ENCODE results near the gene IGLL5. TPM values are rescaled to one million over a fixed set of nuclear protein-coding genes. Genes with fewer than 3 reads are reported as not detected.

IGLL5 gene
- total RNA-seq, 3 donors from 2014 or later (not counting 1 experiment from before 2014, with no cell fraction given), result 0.38 to 124 (median 0.93) TPM

- no peak overlapping the region for H3K4me3 ChIP-seq (ENCODE audit: low read length)
- peaks cover 5% of the 10 kb centered on the region for H3K4me1 ChIP-seq (ENCODE audit: control insufficient read depth, insufficient read depth, low read length)
- Mint-ChIP-seq H3K4me3 (no peak overlapping the region), H3K9me3 (no peaks in the 10 kb centered on the region), H3K27ac (no peak overlapping the region), H3K4me1 (no peaks in the 10 kb centered on the region), H3K27me3 (ENCODE audit: low read depth in 2 of 2) (peaks cover 0 to 7% of the 10 kb centered on the region in 2 donors), H3K36me3 (no peaks in the 10 kb centered on the region)
- 91% methylated on average over 9 of the region's 9 CpGs for WGBS (ENCODE audit: insufficient coverage)
- no peak for ATAC-seq
- H3K27ac ChIP-seq (ENCODE audit: low read length), result no peak overlapping the region
- intact Hi-C loops (cut with micrococcal nuclease), result no loop called here
- H3K27me3 ChIP-seq (ENCODE audit: control insufficient read depth, insufficient read depth, low read length), result no peaks in the 10 kb centered on the region
- H3K9me3 ChIP-seq (ENCODE audit: control insufficient read depth, insufficient read depth, low read length), result no peaks in the 10 kb centered on the region
- H3K36me3 ChIP-seq (ENCODE audit: control insufficient read depth, insufficient read depth, low read length), result no peaks in the 10 kb centered on the region
- no peak for TF ChIP-seq CTCF (IDR thresholded peaks at IDR 0.05)
- DNase-seq, result no peak
Observed at GRCh38 chr22:22907551-22908494, 20.2 kb downstream of the IGLL5 start.

GRCh38 chr22:22908495-22908861 lies 20.9 kb downstream of the IGLL5 start:
- Mint-ChIP-seq H3K36me3 (no peaks in the 10 kb centered on the region), H3K4me1 (no peaks in the 10 kb centered on the region), H3K9me3 (no peaks in the 10 kb centered on the region), H3K4me3 (no peak overlapping the region), H3K27ac (no peak overlapping the region), H3K27me3 (ENCODE audit: low read depth in 2 of 2) (peaks cover 0 to 7% of the 10 kb centered on the region in 2 donors)
- WGBS (ENCODE audit: insufficient coverage), result 89% methylated on average over 3 of the region's 3 CpGs
- no peaks in the 10 kb centered on the region for H3K36me3 ChIP-seq (ENCODE audit: control insufficient read depth, insufficient read depth, low read length)
- H3K4me1 ChIP-seq (ENCODE audit: control insufficient read depth, insufficient read depth, low read length), result peaks cover 5% of the 10 kb centered on the region
- no peak for TF ChIP-seq CTCF (IDR thresholded peaks at IDR 0.05)
- no peaks in the 10 kb centered on the region for H3K27me3 ChIP-seq (ENCODE audit: control insufficient read depth, insufficient read depth, low read length)
- H3K4me3 ChIP-seq (ENCODE audit: low read length), result no peak overlapping the region
- ATAC-seq (no peak), DNase-seq (no peak)
- no peaks in the 10 kb centered on the region for H3K9me3 ChIP-seq (ENCODE audit: control insufficient read depth, insufficient read depth, low read length)
- intact Hi-C loops (cut with micrococcal nuclease), result no loop called here
- no peak overlapping the region for H3K27ac ChIP-seq (ENCODE audit: low read length)

GRCh38 chr22:22908941-22909604 lies 21.5 kb downstream of the IGLL5 start:
- Histone ChIP-seq H3K27me3 (ENCODE audit: control insufficient read depth, insufficient read depth, low read length) (no peaks in the 10 kb centered on the region), H3K4me3 (ENCODE audit: low read length) (no peak overlapping the region), H3K36me3 (ENCODE audit: control insufficient read depth, insufficient read depth, low read length) (no peaks in the 10 kb centered on the region), H3K27ac (ENCODE audit: low read length) (no peak overlapping the region), H3K4me1 (ENCODE audit: control insufficient read depth, insufficient read depth, low read length) (peaks cover 10% of the 10 kb centered on the region), H3K9me3 (ENCODE audit: control insufficient read depth, insufficient read depth, low read length) (no peaks in the 10 kb centered on the region)
- H3K9me3 Mint-ChIP-seq, result no peaks in the 10 kb centered on the region
- H3K4me3 Mint-ChIP-seq, result no peak overlapping the region
- H3K4me1 Mint-ChIP-seq, result peaks cover 0 to 6% of the 10 kb centered on the region in 2 donors
- WGBS (ENCODE audit: insufficient coverage), result 86% methylated on average over 5 of the region's 6 CpGs
- peaks cover 0 to 7% of the 10 kb centered on the region in 2 donors for H3K27me3 Mint-ChIP-seq (ENCODE audit: low read depth in 2 of 2)
- DNase-seq, result no peak
- no peak overlapping the region for H3K27ac Mint-ChIP-seq
- no peak for TF ChIP-seq CTCF (IDR thresholded peaks at IDR 0.05)
- no peaks in the 10 kb centered on the region for H3K36me3 Mint-ChIP-seq
- ATAC-seq, result no peak
- intact Hi-C loops (cut with micrococcal nuclease), result no loop called here

Data from natural killer cell (primary cell).